Thyroid gland (tissue), 4 donors: ENCODE data around the gene ZNF83.

ENCODE experiments used
- CTCF ChIP-seq, 6 experiments: fragments of 200-600 bp in 3 of 6; fragments of 450-650 bp in 3 of 6; sonication (generic) in 3 of 6; IDR thresholded peaks; one replicate each; pipeline ENCODE4 v1.5.1; 2016 to 2019; ENCODE audit warnings: antibody characterized with exemption in 6 of 6, mild to moderate bottlenecking in 2 of 6, inconsistent platforms in 1 of 6, moderate library complexity in 1 of 6
- POLR2A ChIP-seq, 2 donors: fragments of 450-650 bp; IDR thresholded peaks; one replicate each; pipeline ENCODE4 v1.6.1; 2017; ENCODE audit warnings: antibody characterized with exemption in 2 of 2, mild to moderate bottlenecking in 2 of 2, moderate library complexity in 1 of 2

GRCh38 chr19:52566121-52566520 lies 72.0 kb downstream of the ZNF83 start:
- TF ChIP-seq CTCF (IDR thresholded peaks at IDR 0.05) (no peak), POLR2A (IDR thresholded peaks at IDR 0.05) (no peak)
